Trophoblast cell (in vitro differentiated cells and primary cell): ENCODE results near the gene ALDH3B2.
"Not testable (repeated sequence)": the region's sequence is repeated elsewhere in the genome, so short reads cannot be mapped to it uniquely, and the experiment has no call there.

Experiments used
- DNase-seq, 2 donors: peaks; one replicate each; pipeline ENCODE4 v3.0.0-alpha.2; 2016
- H2AFZ ChIP-seq: 2 replicates; pipeline ENCODE4 v1.6.1; 2013; ENCODE audit warnings: low read length, moderate library complexity, mild to moderate bottlenecking; ENCODE audit not compliant: insufficient read depth, poor library complexity
- H2AK5ac ChIP-seq: 2 replicates; pipeline ENCODE4 v1.6.1; 2013; ENCODE audit warnings: mild to moderate bottlenecking, low read length
- H2BK120ac ChIP-seq: 2 replicates; pipeline ENCODE4 v1.6.1; 2013; ENCODE audit warnings: low read length, mild to moderate bottlenecking, moderate library complexity; ENCODE audit not compliant: insufficient read depth, poor library complexity
- H2BK12ac ChIP-seq: 2 replicates; pipeline ENCODE4 v1.6.1; 2013; ENCODE audit warnings: mild to moderate bottlenecking, low read length, moderate library complexity
- H2BK5ac ChIP-seq: 2 replicates; pipeline ENCODE4 v1.6.1; 2013; ENCODE audit warnings: low read length, low read depth, moderate library complexity, mild to moderate bottlenecking; ENCODE audit not compliant: poor library complexity
- H3K14ac ChIP-seq: 2 replicates; pipeline ENCODE4 v1.6.1; 2013; ENCODE audit warnings: mild to moderate bottlenecking, low read length
- H3K18ac ChIP-seq: 2 replicates; pipeline ENCODE4 v1.6.1; 2013; ENCODE audit warnings: mild to moderate bottlenecking, low read length
- H3K23ac ChIP-seq: 2 replicates; pipeline ENCODE4 v1.6.1; 2013; ENCODE audit warnings: low read length
- H3K27ac ChIP-seq: 2 replicates; pipeline ENCODE4 v1.5.1; 2013; ENCODE audit warnings: low read depth, mild to moderate bottlenecking, inconsistent platforms, low read length, moderate library complexity
- H3K27me3 ChIP-seq: 2 replicates; pipeline ENCODE4 v1.6.1; 2013; ENCODE audit warnings: inconsistent platforms, mild to moderate bottlenecking, low read length, moderate library complexity; ENCODE audit not compliant: insufficient read depth
- H3K36me3 ChIP-seq, 2 experiments: 1 replicate in 1 of 2; 2 replicates in 1 of 2; pipeline ENCODE4 v1.6.1; 2013; ENCODE audit warnings: low read length in 2 of 2, mild to moderate bottlenecking in 2 of 2, moderate library complexity in 1 of 2; ENCODE audit not compliant: insufficient read depth in 2 of 2, control insufficient read depth in 1 of 2
- H3K4ac ChIP-seq: 2 replicates; pipeline ENCODE4 v1.6.1; 2013; ENCODE audit warnings: low read depth, mild to moderate bottlenecking, low read length, moderate library complexity
- H3K4me1 ChIP-seq, 2 experiments: 1 replicate in 1 of 2; 2 replicates in 1 of 2; pipeline ENCODE4 v1.6.1; 2013; ENCODE audit warnings: low read length in 2 of 2, mild to moderate bottlenecking in 2 of 2, moderate library complexity in 1 of 2; ENCODE audit not compliant: insufficient read depth in 2 of 2, control insufficient read depth in 1 of 2
- H3K4me2 ChIP-seq: 2 replicates; pipeline ENCODE4 v1.6.1; 2013; ENCODE audit warnings: inconsistent platforms, mild to moderate bottlenecking, low read length, moderate library complexity
- H3K4me3 ChIP-seq: 2 replicates; pipeline ENCODE4 v1.5.1; 2013; ENCODE audit warnings: mild to moderate bottlenecking, low read depth, low read length, inconsistent platforms
- H3K79me1 ChIP-seq: one replicate; pipeline ENCODE4 v1.6.1; 2013; ENCODE audit warnings: low read length
- H3K79me2 ChIP-seq: 2 replicates; pipeline ENCODE4 v1.6.1; 2013; ENCODE audit warnings: low read length, mild to moderate bottlenecking; ENCODE audit not compliant: control insufficient read depth, insufficient read depth, poor library complexity
- H3K9ac ChIP-seq: 2 replicates; pipeline ENCODE4 v1.6.1; 2013; ENCODE audit warnings: mild to moderate bottlenecking, low read length
- H3K9me3 ChIP-seq: 2 replicates; pipeline ENCODE4 v1.6.1; 2013; ENCODE audit warnings: low read depth, mild to moderate bottlenecking, control low read depth, inconsistent platforms, low read length; ENCODE audit not compliant: insufficient read depth
- H4K12ac ChIP-seq: 2 replicates; pipeline ENCODE4 v1.6.1; 2013; ENCODE audit warnings: low read depth, mild to moderate bottlenecking, low read length, moderate library complexity
- H4K8ac ChIP-seq: 2 replicates; pipeline ENCODE4 v1.6.1; 2013; ENCODE audit warnings: low read depth, mild to moderate bottlenecking, low read length, moderate library complexity
- H4K91ac ChIP-seq: one replicate; pipeline ENCODE4 v1.6.1; 2013; ENCODE audit warnings: low read depth, mild to moderate bottlenecking, low read length, moderate library complexity
- WGBS: extraction: QIAGEN DNeasy Blood & Tissue Kit; methylation state at CpG from one replicate; pipeline ENCODE4 v1.1.7; 2013; ENCODE audit warnings: missing lambda C conversion rate; ENCODE audit not compliant: insufficient read length, insufficient coverage; ENCODE audit errors: extremely low coverage; 5-methylcytosine and 5-hydroxymethylcytosine counted together

The ALDH3B2 gene

GRCh38 chr11:67705264-67705663, 30.8 kb upstream of the ALDH3B2 start:
- no peak overlapping the region for H2BK5ac ChIP-seq
- no peak for DNase-seq
- H2BK120ac ChIP-seq = no peak overlapping the region
- no peak overlapping the region for H3K18ac ChIP-seq
- no peak overlapping the region for H3K4me2 ChIP-seq
- H4K91ac ChIP-seq = no peak overlapping the region
- no peak overlapping the region for H3K9ac ChIP-seq
- no peak overlapping the region for H3K4me3 ChIP-seq
- H3K79me1 ChIP-seq = no peaks in the 10 kb centered on the region
- H3K4me1 ChIP-seq = peaks cover 0 to 3% of the 10 kb centered on the region in 2 experiments
- no peak overlapping the region for H4K8ac ChIP-seq
- H2AK5ac ChIP-seq = no peak overlapping the region
- H2BK12ac ChIP-seq = no peak overlapping the region
- H2AFZ ChIP-seq = no peak overlapping the region
- H3K9me3 ChIP-seq = peaks cover 1% of the 10 kb centered on the region
- H3K27me3 ChIP-seq = no peaks in the 10 kb centered on the region
- H3K79me2 ChIP-seq = no peaks in the 10 kb centered on the region
- no peak overlapping the region for H3K23ac ChIP-seq
- H4K12ac ChIP-seq = no peak overlapping the region
- no peak overlapping the region for H3K27ac ChIP-seq
- no peak overlapping the region for H3K14ac ChIP-seq
- H3K36me3 ChIP-seq = no peaks in the 10 kb centered on the region
- WGBS = no CpG with 5 or more reads among the region's 3 CpGs
- no peak overlapping the region for H3K4ac ChIP-seq

- Histone ChIP-seq H3K4me1 (peaks cover 0 to 3% of the 10 kb centered on the region in 2 experiments), H3K4me3 (no peak overlapping the region), H2BK12ac (no peak overlapping the region), H3K9ac (no peak overlapping the region), H3K79me2 (no peaks in the 10 kb centered on the region), H3K79me1 (no peaks in the 10 kb centered on the region), H3K4me2 (no peak overlapping the region), H3K27ac (no peak overlapping the region), H3K18ac (no peak overlapping the region), H3K4ac (no peak overlapping the region), H2BK5ac (no peak overlapping the region), H3K36me3 (no peaks in the 10 kb centered on the region), H2AFZ (no peak overlapping the region), H3K23ac (no peak overlapping the region), H3K27me3 (no peaks in the 10 kb centered on the region), H3K14ac (no peak overlapping the region), H4K8ac (no peak overlapping the region), H4K91ac (no peak overlapping the region), H2AK5ac (no peak overlapping the region), H3K9me3 (peaks cover 3% of the 10 kb centered on the region), H4K12ac (no peak overlapping the region), H2BK120ac (no peak overlapping the region)
- no CpG with 5 or more reads among the region's 7 CpGs for WGBS
- no peak for DNase-seq
Observed at GRCh38 chr11:67704524-67704923, 30.1 kb upstream of the ALDH3B2 start.

DNA sequence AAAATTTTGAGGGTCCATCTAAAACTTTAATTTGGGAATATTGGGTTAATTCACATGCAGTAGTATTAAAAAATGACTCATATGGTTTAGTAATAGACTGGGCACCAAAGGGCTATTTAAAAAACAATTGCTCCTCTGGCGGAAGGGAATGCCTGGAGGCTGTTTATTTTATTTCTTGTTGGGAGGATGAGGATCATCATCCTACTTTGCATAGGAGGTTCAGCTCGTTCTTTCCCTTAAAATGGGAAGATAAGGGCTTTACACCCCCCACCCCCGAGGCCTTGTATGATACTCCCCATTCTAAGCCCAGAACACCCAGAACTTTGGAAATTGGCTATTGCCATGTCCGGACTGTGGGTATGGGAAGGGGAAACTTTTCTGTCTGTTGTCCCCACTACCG, 29.3 kb upstream of the ALDH3B2 start:
- not testable (repeated sequence) for H3K79me2 ChIP-seq, H2BK5ac ChIP-seq

GRCh38 chr11:67700548-67701262, 26.3 kb upstream of the ALDH3B2 start:
- Histone ChIP-seq H2BK120ac (no peak overlapping the region), H3K18ac (no peak overlapping the region), H3K4me1 (peaks cover 0 to 3% of the 10 kb centered on the region in 2 experiments), H3K79me2 (no peaks in the 10 kb centered on the region), H3K9ac (no peak overlapping the region), H4K12ac (no peak overlapping the region), H3K14ac (no peak overlapping the region), H2AFZ (no peak overlapping the region), H2BK5ac (no peak overlapping the region), H3K4ac (no peak overlapping the region), H3K79me1 (no peaks in the 10 kb centered on the region), H4K91ac (no peak overlapping the region), H3K27ac (no peak overlapping the region), H3K4me3 (no peak overlapping the region), H2BK12ac (no peak overlapping the region), H3K36me3 (no peaks in the 10 kb centered on the region), H3K4me2 (no peak overlapping the region), H2AK5ac (no peak overlapping the region), H4K8ac (no peak overlapping the region), H3K27me3 (no peaks in the 10 kb centered on the region), H3K23ac (no peak overlapping the region), H3K9me3 (peaks cover 8% of the 10 kb centered on the region)
- DNase-seq = no peak
- WGBS = no CpG with 5 or more reads among the region's 11 CpGs

More for the DNA sequence above, 29.3 kb upstream of the ALDH3B2 start:
- not testable (repeated sequence) for H3K9ac ChIP-seq, H3K9me3 ChIP-seq, H3K4me2 ChIP-seq, H3K27me3 ChIP-seq, H3K14ac ChIP-seq, H3K27ac ChIP-seq, H4K8ac ChIP-seq, DNase-seq, H3K4me1 ChIP-seq, H4K91ac ChIP-seq, H3K4me3 ChIP-seq, H3K4ac ChIP-seq, H3K23ac ChIP-seq, H4K12ac ChIP-seq, H3K18ac ChIP-seq, H2AK5ac ChIP-seq, H2BK12ac ChIP-seq, H2AFZ ChIP-seq, H2BK120ac ChIP-seq, H3K79me1 ChIP-seq, H3K36me3 ChIP-seq
- no CpG with 5 or more reads among the region's 5 CpGs for WGBS
